ENCODE data around the gene MESP1.
A peak's percentile ranks its signal among the peaks of the same experiment; 100 is the strongest.

- peak; percentile 52 to 91 (median 79) for TF ChIP-seq CTCF (IDR thresholded peaks at IDR 0.05 in 8 of 11, conservative IDR thresholded peaks at IDR 0.05 in 3 of 11)
- TF ChIP-seq POLR2A (IDR thresholded peaks at IDR 0.05): no peak
- peak; percentile 71 to 81 (median 79) for TF ChIP-seq POLR2AphosphoS5 (IDR thresholded peaks at IDR 0.05)
Measured at GRCh38 chr15:89750560-89751542, at the start of gene MESP1.

All from spleen (tissue), 7 donors.